Non-pigmented ciliary epithelial cell (primary cell): ENCODE results near the gene ITGB8.
A peak's percentile ranks its signal among the peaks of the same experiment; 100 is the strongest.
"Not testable (repeated sequence)": the region's sequence is repeated elsewhere in the genome, so short reads cannot be mapped to it uniquely, and the experiment has no call there.

Experiments
- DNase-seq: peaks from one replicate; pipeline ENCODE4 v3.0.0-alpha.2; 2010; ENCODE audit warnings: low read depth

The ITGB8 gene

GRCh38 chr7:20385126-20385525 is 54.4 kb downstream of the ITGB8 start:
- DNase-seq = peak; percentile 65

GRCh38 chr7:20388084-20388483 is 57.4 kb downstream of the ITGB8 start:
- no peak for DNase-seq

- DNase-seq = not testable (repeated sequence)
Measured at GRCh38 chr7:20389192-20389591, 58.5 kb downstream of the ITGB8 start.

- DNase-seq = no peak
Measured at GRCh38 chr7:20393021-20393610, 62.4 kb downstream of the ITGB8 start.

GRCh38 chr7:20393616-20394015 is 62.9 kb downstream of the ITGB8 start:
- no peak for DNase-seq

- DNase-seq = no peak
Measured at GRCh38 chr7:20394284-20394683, 63.6 kb downstream of the ITGB8 start.

GRCh38 chr7:20395104-20395503 is 64.4 kb downstream of the ITGB8 start:
- no peak for DNase-seq

GRCh38 chr7:20395511-20395910 is 64.8 kb downstream of the ITGB8 start:
- no peak for DNase-seq

- DNase-seq = no peak
Measured at GRCh38 chr7:20399521-20399920, 68.8 kb downstream of the ITGB8 start.

GRCh38 chr7:20401861-20402746 is 71.4 kb downstream of the ITGB8 start:
- DNase-seq = no peak

- DNase-seq = no peak
Measured at GRCh38 chr7:20402747-20403230, 72.1 kb downstream of the ITGB8 start.

GRCh38 chr7:20403331-20403730 is 72.6 kb downstream of the ITGB8 start:
- no peak for DNase-seq

GRCh38 chr7:20404320-20404719 is 73.6 kb downstream of the ITGB8 start:
- DNase-seq = no peak

- no peak for DNase-seq
Measured at GRCh38 chr7:20407585-20408466, 77.1 kb downstream of the ITGB8 start.

GRCh38 chr7:20408467-20408826 is 77.7 kb downstream of the ITGB8 start:
- no peak for DNase-seq

GRCh38 chr7:20409961-20410360 is 79.3 kb downstream of the ITGB8 start:
- no peak for DNase-seq

- no peak for DNase-seq
Measured at GRCh38 chr7:20411372-20411771, 80.7 kb downstream of the ITGB8 start.

- DNase-seq = no peak
Measured at GRCh38 chr7:20412032-20412431, 81.3 kb downstream of the ITGB8 start.

GRCh38 chr7:20417260-20417659 is 86.6 kb downstream of the ITGB8 start:
- no peak for DNase-seq

GRCh38 chr7:20417675-20418382 is 87.1 kb downstream of the ITGB8 start:
- no peak for DNase-seq

- DNase-seq = no peak
Measured at GRCh38 chr7:20424500-20424899, 93.8 kb downstream of the ITGB8 start.

GRCh38 chr7:20430664-20431063 is 100.0 kb downstream of the ITGB8 start:
- DNase-seq = no peak
